Nasal cavity respiratory epithelium epithelial cell of viscerocranial mucosa (primary cell): Measurements from ENCODE around the gene CTBP1. TPM values are rescaled to one million over a fixed set of nuclear protein-coding genes. Genes with fewer than 3 reads are reported as not detected.

Source experiments
- total RNA-seq: library from RNA; depleted of rRNA; stranded (reverse); fragments of >200 nt; gene quantifications from 2 replicates; pipeline ENCODE4 v1.2.3, GENCODE V29; 2014

The CTBP1 gene
- 175 and 279 TPM in 2 replicates for total RNA-seq

GRCh38 chr4:1248245-1249147 lies at the start of gene CTBP1:
Gene CTBP1 (minus strand): TSS chr4:1249130. CDS start chr4:1241331, 7,799 bp downstream.

GRCh38 chr4:1289207-1290164 lies 40.6 kb upstream of the CTBP1 start, which contains the start of gene MAEA:
Gene MAEA (plus strand): TSS chr4:1289891. CDS start chr4:1289914, 23 bp downstream.

GRCh38 chr4:1172228-1172851 lies 76.6 kb downstream of the CTBP1 start, which contains the start of gene SPON2:
Gene SPON2 (minus strand): TSS chr4:1172583.

Other genes with a start within 250 kb of the CTBP1 start
- 15.0 and 25.3 TPM in 2 replicates for gene FGFRL1, start 237.5 kb downstream of the CTBP1 start, total RNA-seq
- 0.68 and 0.71 TPM in 2 replicates for gene RNF212, start 135.6 kb downstream of the CTBP1 start, total RNA-seq
- gene SPON2, start 76.5 kb downstream of the CTBP1 start, total RNA-seq: 3.1 and 16.9 TPM in 2 replicates
- 36.6 and 74.1 TPM in 2 replicates for gene MAEA, start 40.8 kb upstream of the CTBP1 start, total RNA-seq
- 9.6 and 15.9 TPM in 2 replicates for gene UVSSA, start 98.1 kb upstream of the CTBP1 start, total RNA-seq
- gene NKX1-1, start 157.3 kb upstream of the CTBP1 start, total RNA-seq: not detected in 2 replicates